HCT116 (cell line): ENCODE measurements around the gene HMGN5. TPM values are rescaled to one million over a fixed set of nuclear protein-coding genes. Genes with fewer than 3 reads are reported as not detected.

ENCODE experiments used
- ATAC-seq: fragments of 200-7000 bp; cut with Tn5 transposase; 2 replicates; pipeline ENCODE4 v1.9.1; 2020; ENCODE audit warnings: mild to moderate bottlenecking, moderate library complexity
- BruUV-seq: library from RNA; stranded (reverse); fragments of 400-500 nt; replicated peaks from 2 replicates; lab custom pipeline; 2021; lab: Mats Ljungman, UMichigan
- CTCF ChIA-PET: fragments of 300-600 bp; sonication (Branson Sonifier 250); formaldehyde crosslinking; loops from one replicate; lab custom pipeline; 2021; ENCODE audit warnings: antibody characterized with exemption; lab: Charles Lee
- POLR2A ChIA-PET: fragments of 300-600, 350-600 bp; sonication (Branson Sonifier 250); formaldehyde crosslinking; loops from one replicate; lab custom pipeline; 2021; ENCODE audit warnings: antibody characterized with exemption; lab: Charles Lee
- RAD21 ChIA-PET, 2 experiments: fragments of 300-600 bp; sonication (Branson Sonifier 250); formaldehyde crosslinking; loops; one replicate each; lab custom pipeline; 2023; ENCODE audit warnings: low total read pairs in 2 of 2; ENCODE audit not compliant: uncharacterized antibody in 2 of 2, unreplicated experiment in 2 of 2, low non-redundant PET in 1 of 2; lab: Charles Lee
- DNase-seq: peaks from one replicate; pipeline ENCODE4 v3.0.0-alpha.2; 2010; ENCODE audit warnings: low read depth, low spot score
- H2AFZ ChIP-seq: fragments of 200-600 bp; shearing (Covaris generic), sonication (generic); 2 replicates; pipeline ENCODE4 v1.6.1; 2017; ENCODE audit warnings: low read depth, mixed run types, mixed read lengths, antibody characterized with exemption, low read length; ENCODE audit not compliant: poor library complexity, severe bottlenecking
- H3K27ac ChIP-seq: 2 replicates; pipeline ENCODE4 v1.5.1; 2012; ENCODE audit warnings: low read depth, low read length
- H3K27me3 ChIP-seq: fragments of 200-600 bp; sonication (generic); 2 replicates; pipeline ENCODE4 v1.6.1; 2016; ENCODE audit warnings: mixed run types, low read length, mixed read lengths; ENCODE audit not compliant: insufficient read depth
- H3K36me3 ChIP-seq, 2 experiments: fragments of 200-500 bp in 1 of 2; fragments of 200-600 bp in 1 of 2; sonication (Bioruptor generic) in 1 of 2; sonication (generic) in 1 of 2; 2 replicates each; pipeline versions ENCODE4 v1.5.1 to v1.6.1; 2014 to 2016; ENCODE audit warnings: low read length in 2 of 2, inconsistent platforms in 1 of 2, mixed read lengths in 1 of 2, mixed run types in 1 of 2; ENCODE audit not compliant: insufficient read depth in 2 of 2, control insufficient read depth in 1 of 2
- H3K4me1 ChIP-seq, 2 experiments: fragments of 200-600 bp in 1 of 2; sonication (generic) in 1 of 2; 2 replicates each; pipeline versions ENCODE4 v1.5.1 to v1.6.1; 2012 to 2017; ENCODE audit warnings: low read length in 2 of 2, inconsistent platforms in 1 of 2, mild to moderate bottlenecking in 1 of 2, mixed read lengths in 1 of 2, mixed run types in 1 of 2, moderate library complexity in 1 of 2; ENCODE audit not compliant: insufficient read depth in 2 of 2, control insufficient read depth in 1 of 2
- H3K4me2 ChIP-seq: fragments of 200-600 bp; sonication (generic); 2 replicates; pipeline ENCODE4 v1.6.1; 2017; ENCODE audit warnings: mixed run types, low read length, mixed read lengths
- H3K4me3 ChIP-seq, 2 experiments: fragments of 200-600 bp in 1 of 2; sonication (generic) in 1 of 2; replicated peaks in 1 of 2; 2 replicates each; pipeline ENCODE4 v1.5.1; 2011 to 2016; ENCODE audit warnings: low read length in 2 of 2, control low read depth in 1 of 2, low read depth in 1 of 2, mild to moderate bottlenecking in 1 of 2, mixed read lengths in 1 of 2, mixed run types in 1 of 2
- H3K79me2 ChIP-seq: fragments of 200-600 bp; sonication (generic); 2 replicates; pipeline ENCODE4 v1.6.1; 2017; ENCODE audit warnings: mild to moderate bottlenecking, mixed run types, low read length, moderate library complexity, mixed read lengths; ENCODE audit not compliant: insufficient read depth
- H3K9ac ChIP-seq: fragments of 200-600 bp; sonication (generic); 2 replicates; pipeline ENCODE4 v1.6.1; 2016; ENCODE audit warnings: low read length, mixed read lengths
- H3K9me2 ChIP-seq: fragments of 200-600 bp; sonication (generic), shearing (Covaris generic); 2 replicates; pipeline ENCODE4 v1.6.1; 2017; ENCODE audit warnings: mixed run types, mild to moderate bottlenecking, moderate library complexity; ENCODE audit not compliant: insufficient read depth
- H3K9me3 ChIP-seq, 2 experiments: fragments of 200-500 bp in 1 of 2; fragments of 200-600 bp in 1 of 2; sonication (Bioruptor generic) in 1 of 2; sonication (generic) in 1 of 2; 2 replicates each; pipeline ENCODE4 v1.6.1; 2014 to 2017; ENCODE audit warnings: low read length in 2 of 2, mixed read lengths in 2 of 2, inconsistent platforms in 1 of 2, low read depth in 1 of 2, mild to moderate bottlenecking in 1 of 2, mixed run types in 1 of 2, moderate library complexity in 1 of 2; ENCODE audit not compliant: control insufficient read depth in 1 of 2, insufficient read depth in 1 of 2
- H4K20me1 ChIP-seq: fragments of 200-600 bp; sonication (generic), shearing (Covaris generic); 2 replicates; pipeline ENCODE4 v1.6.1; 2017; ENCODE audit warnings: mixed run types, mild to moderate bottlenecking, moderate library complexity; ENCODE audit not compliant: insufficient read depth
- CTCF ChIP-seq, 3 experiments: fragments of 200-600 bp in 1 of 3; sonication (generic) in 1 of 3; IDR thresholded peaks in 2 of 3; conservative IDR thresholded peaks in 1 of 3; 2 replicates each; pipeline ENCODE4 v1.5.1; 2012 to 2017; ENCODE audit warnings: low read depth in 2 of 3, low read length in 2 of 3, antibody characterized with exemption in 1 of 3, borderline replicate concordance in 1 of 3, control low read depth in 1 of 3, mild to moderate bottlenecking in 1 of 3, mixed read lengths in 1 of 3, mixed run types in 1 of 3, moderate library complexity in 1 of 3; ENCODE audit not compliant: insufficient read depth in 1 of 3
- EGR1 ChIP-seq: IDR thresholded peaks from 2 replicates; pipeline ENCODE4 v1.6.1; 2012; ENCODE audit warnings: low read depth
- EZH2 ChIP-seq: fragments of 200-600 bp; sonication (generic); IDR thresholded peaks from 2 replicates; pipeline ENCODE4 v1.6.1; 2017; ENCODE audit warnings: antibody characterized with exemption, mixed run types
- EZH2phosphoT487 ChIP-seq: fragments of 200-600 bp; IDR thresholded peaks from 2 replicates; pipeline ENCODE4 v1.6.1; 2018; ENCODE audit warnings: antibody characterized with exemption, borderline replicate concordance
- JUND ChIP-seq: IDR thresholded peaks from 2 replicates; pipeline ENCODE4 v1.6.1; 2012
- POLR2A ChIP-seq: IDR thresholded peaks from 2 replicates; pipeline ENCODE4 v1.7.0; 2011; ENCODE audit warnings: borderline replicate concordance; ENCODE audit not compliant: insufficient read depth, insufficient read length; ENCODE audit errors: extremely low read depth
- POLR2AphosphoS5 ChIP-seq: IDR thresholded peaks from 2 replicates; pipeline ENCODE4 v1.6.1; 2011; ENCODE audit warnings: mild to moderate bottlenecking, low read depth, low read length, moderate library complexity
- SIN3A ChIP-seq: IDR thresholded peaks from 2 replicates; pipeline ENCODE4 v1.6.1; 2012; ENCODE audit warnings: low read depth
- SP1 ChIP-seq: IDR thresholded peaks from 2 replicates; pipeline ENCODE4 v1.6.1; 2012; ENCODE audit warnings: low read depth
- SRF ChIP-seq: IDR thresholded peaks from 2 replicates; pipeline ENCODE4 v1.6.1; 2012; ENCODE audit warnings: low read depth
- YY1 ChIP-seq: IDR thresholded peaks from 2 replicates; pipeline ENCODE4 v1.6.1; 2011; ENCODE audit warnings: low read length, low read depth, moderate library complexity, mild to moderate bottlenecking; ENCODE audit not compliant: insufficient replicate concordance; ENCODE audit errors: extremely low read depth
- intact Hi-C: fragments of 100-400 bp; cut with micrococcal nuclease; formaldehyde crosslinking; loops from 2 replicates; pipeline ENCODE4 v1.10.0; 2022
- total RNA-seq: library from RNA; stranded (reverse); gene quantifications from one replicate; pipeline ENCODE4 v1.2.1, GENCODE V29; 2021; ENCODE audit not compliant: unreplicated experiment
- TF ChIP-seq, protein P1 (sequence below): IDR thresholded peaks from 2 replicates; pipeline ENCODE4 v1.6.1; 2012

The HMGN5 gene
- total RNA-seq, 1 experiment from 2014 or later, result 3.0 TPM

- intact Hi-C loops, result loop anchor here (5.0 to 10.0 kb wide), 2 partner anchors 246 to 308 kb away; no protein-coding TSS in a partner anchor
- ATAC-seq (peak; percentile 32), DNase-seq (no peak)
- Histone ChIP-seq H3K4me1 (peaks cover 0 to 4% of the 10 kb centered on the region in 2 experiments; a peak in 2 of 4 replicates), H3K27ac (no peak overlapping the region), H2AFZ (peak overlapping the region; percentile 94), H3K9me3 (no peaks in the 10 kb centered on the region), H3K79me2 (no peaks in the 10 kb centered on the region), H3K36me3 (no peaks in the 10 kb centered on the region), H3K4me2 (peak overlapping the region; percentile 86), H3K9me2 (no peaks in the 10 kb centered on the region), H4K20me1 (no peaks in the 10 kb centered on the region), H3K4me3 (peak overlapping the region; percentile 42 to 58), H3K9ac (peak overlapping the region; percentile 25), H3K27me3 (no peaks in the 10 kb centered on the region)
- POLR2A ChIA-PET, result no interaction called here
- TF ChIP-seq YY1 (no peak), SRF (no peak), CTCF (IDR thresholded peaks at IDR 0.05 in 2 of 3, conservative IDR thresholded peaks at IDR 0.05 in 1 of 3; ENCODE audit: borderline replicate concordance in 1 of 3, insufficient read depth in 1 of 3, low read depth in 2 of 3, low read length in 2 of 3) (no peak), JUND (no peak), POLR2A (no peak), EZH2 (no peak), EZH2phosphoT487 (no peak), SP1 (no peak), SIN3A (no peak), EGR1 (no peak), POLR2AphosphoS5 (no peak)
- TF ChIP-seq, protein P1, sequence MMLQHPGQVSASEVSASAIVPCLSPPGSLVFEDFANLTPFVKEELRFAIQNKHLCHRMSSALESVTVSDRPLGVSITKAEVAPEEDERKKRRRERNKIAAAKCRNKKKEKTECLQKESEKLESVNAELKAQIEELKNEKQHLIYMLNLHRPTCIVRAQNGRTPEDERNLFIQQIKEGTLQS, result no peak
- CTCF ChIA-PET, result interaction anchor here (0.6 to 1.0 kb wide), 2 partner anchors 243 to 252 kb away, joined by 3 read pairs; no protein-coding TSS in a partner anchor
- RAD21 ChIA-PET, result no interaction called here
- no TSS peak for BruUV-seq
These were observed 81.3 kb downstream of the HMGN5 start for GRCh38 chrX:81120258-81120935.
